Neural cell (in vitro differentiated cells): ENCODE data around the gene PGM3.

Experiments
- EP300 ChIP-seq: fragments of 450-650 bp; conservative IDR thresholded peaks from 2 replicates; pipeline ENCODE4 v1.6.1; 2014; ENCODE audit warnings: antibody characterized with exemption, mild to moderate bottlenecking, moderate library complexity; ENCODE audit not compliant: poor library complexity, severe bottlenecking
- EZH2 ChIP-seq: fragments of 200-600, 300-800 bp; shearing (Covaris generic), sonication (generic); IDR thresholded peaks from 2 replicates; pipeline ENCODE4 v1.6.1; 2014; ENCODE audit warnings: antibody characterized with exemption, low read length, borderline replicate concordance, mild to moderate bottlenecking; ENCODE audit not compliant: insufficient read depth, poor library complexity, severe bottlenecking
- MXI1 ChIP-seq: fragments of 450-650 bp; conservative IDR thresholded peaks from 2 replicates; pipeline ENCODE4 v1.6.1; 2014; ENCODE audit warnings: antibody characterized with exemption, mild to moderate bottlenecking; ENCODE audit not compliant: poor library complexity, severe bottlenecking
- POLR2AphosphoS5 ChIP-seq: IDR thresholded peaks from 2 replicates; pipeline ENCODE4 v1.6.1; 2012
- RAD21 ChIP-seq: fragments of 450-650 bp; conservative IDR thresholded peaks from 2 replicates; pipeline ENCODE4 v1.6.1; 2014; ENCODE audit warnings: antibody characterized with exemption, mild to moderate bottlenecking, moderate library complexity
- SMC3 ChIP-seq: fragments of 450-650 bp; conservative IDR thresholded peaks from 2 replicates; pipeline ENCODE4 v1.6.1; 2014; ENCODE audit warnings: antibody characterized with exemption, mild to moderate bottlenecking, moderate library complexity; ENCODE audit not compliant: poor library complexity
- TAF1 ChIP-seq: IDR thresholded peaks from 2 replicates; pipeline ENCODE4 v1.6.1; 2012; ENCODE audit warnings: low read depth
- TF ChIP-seq, protein P1 (sequence below): fragments of 450-650 bp; IDR thresholded peaks from 2 replicates; pipeline ENCODE4 v1.5.1; 2014; ENCODE audit warnings: antibody characterized with exemption, mild to moderate bottlenecking, moderate library complexity; ENCODE audit not compliant: poor library complexity, severe bottlenecking
- TF ChIP-seq, protein P2 (sequence below): IDR thresholded peaks from 2 replicates; pipeline ENCODE4 v1.6.1; 2012; ENCODE audit warnings: borderline replicate concordance

- TF ChIP-seq, protein P1, sequence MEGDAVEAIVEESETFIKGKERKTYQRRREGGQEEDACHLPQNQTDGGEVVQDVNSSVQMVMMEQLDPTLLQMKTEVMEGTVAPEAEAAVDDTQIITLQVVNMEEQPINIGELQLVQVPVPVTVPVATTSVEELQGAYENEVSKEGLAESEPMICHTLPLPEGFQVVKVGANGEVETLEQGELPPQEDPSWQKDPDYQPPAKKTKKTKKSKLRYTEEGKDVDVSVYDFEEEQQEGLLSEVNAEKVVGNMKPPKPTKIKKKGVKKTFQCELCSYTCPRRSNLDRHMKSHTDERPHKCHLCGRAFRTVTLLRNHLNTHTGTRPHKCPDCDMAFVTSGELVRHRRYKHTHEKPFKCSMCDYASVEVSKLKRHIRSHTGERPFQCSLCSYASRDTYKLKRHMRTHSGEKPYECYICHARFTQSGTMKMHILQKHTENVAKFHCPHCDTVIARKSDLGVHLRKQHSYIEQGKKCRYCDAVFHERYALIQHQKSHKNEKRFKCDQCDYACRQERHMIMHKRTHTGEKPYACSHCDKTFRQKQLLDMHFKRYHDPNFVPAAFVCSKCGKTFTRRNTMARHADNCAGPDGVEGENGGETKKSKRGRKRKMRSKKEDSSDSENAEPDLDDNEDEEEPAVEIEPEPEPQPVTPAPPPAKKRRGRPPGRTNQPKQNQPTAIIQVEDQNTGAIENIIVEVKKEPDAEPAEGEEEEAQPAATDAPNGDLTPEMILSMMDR, result no peak
- TF ChIP-seq EZH2 (no peak), POLR2AphosphoS5 (no peak), TAF1 (no peak), EP300 (no peak), RAD21 (no peak), SMC3 (no peak), MXI1 (no peak)
- TF ChIP-seq, protein P2, sequence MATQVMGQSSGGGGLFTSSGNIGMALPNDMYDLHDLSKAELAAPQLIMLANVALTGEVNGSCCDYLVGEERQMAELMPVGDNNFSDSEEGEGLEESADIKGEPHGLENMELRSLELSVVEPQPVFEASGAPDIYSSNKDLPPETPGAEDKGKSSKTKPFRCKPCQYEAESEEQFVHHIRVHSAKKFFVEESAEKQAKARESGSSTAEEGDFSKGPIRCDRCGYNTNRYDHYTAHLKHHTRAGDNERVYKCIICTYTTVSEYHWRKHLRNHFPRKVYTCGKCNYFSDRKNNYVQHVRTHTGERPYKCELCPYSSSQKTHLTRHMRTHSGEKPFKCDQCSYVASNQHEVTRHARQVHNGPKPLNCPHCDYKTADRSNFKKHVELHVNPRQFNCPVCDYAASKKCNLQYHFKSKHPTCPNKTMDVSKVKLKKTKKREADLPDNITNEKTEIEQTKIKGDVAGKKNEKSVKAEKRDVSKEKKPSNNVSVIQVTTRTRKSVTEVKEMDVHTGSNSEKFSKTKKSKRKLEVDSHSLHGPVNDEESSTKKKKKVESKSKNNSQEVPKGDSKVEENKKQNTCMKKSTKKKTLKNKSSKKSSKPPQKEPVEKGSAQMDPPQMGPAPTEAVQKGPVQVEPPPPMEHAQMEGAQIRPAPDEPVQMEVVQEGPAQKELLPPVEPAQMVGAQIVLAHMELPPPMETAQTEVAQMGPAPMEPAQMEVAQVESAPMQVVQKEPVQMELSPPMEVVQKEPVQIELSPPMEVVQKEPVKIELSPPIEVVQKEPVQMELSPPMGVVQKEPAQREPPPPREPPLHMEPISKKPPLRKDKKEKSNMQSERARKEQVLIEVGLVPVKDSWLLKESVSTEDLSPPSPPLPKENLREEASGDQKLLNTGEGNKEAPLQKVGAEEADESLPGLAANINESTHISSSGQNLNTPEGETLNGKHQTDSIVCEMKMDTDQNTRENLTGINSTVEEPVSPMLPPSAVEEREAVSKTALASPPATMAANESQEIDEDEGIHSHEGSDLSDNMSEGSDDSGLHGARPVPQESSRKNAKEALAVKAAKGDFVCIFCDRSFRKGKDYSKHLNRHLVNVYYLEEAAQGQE, result no peak
Observed at GRCh38 chr6:83190626-83191025, 2.4 kb downstream of the PGM3 start.
